Stomach (tissue), 9 donors: ENCODE data around the gene GRHL3. TPM values are rescaled to one million over a fixed set of nuclear protein-coding genes. Genes with fewer than 3 reads are reported as not detected.

Experiments used
- DNase-seq, 2 donors: peaks; one replicate each; pipeline versions ENCODE4 v3.0.0 to v3.0.0-alpha.2; 2013 to 2019
- H3K27ac ChIP-seq, 5 donors: fragments of 200-600 bp in 4 of 5; sonication (generic) in 4 of 5; one replicate each; pipeline ENCODE4 v1.5.1; 2013 to 2019; ENCODE audit warnings: mild to moderate bottlenecking in 1 of 5, moderate library complexity in 1 of 5
- H3K27me3 ChIP-seq, 3 donors: fragments of 200-600 bp; sonication (generic); one replicate each; pipeline ENCODE4 v1.5.1; 2017 to 2019; ENCODE audit warnings: mixed run types in 1 of 3
- H3K36me3 ChIP-seq, 4 donors: fragments of 200-600 bp; sonication (generic); 1 replicate in 3 of 4; 2 replicates in 1 of 4; pipeline ENCODE4 v1.5.1; 2016 to 2019
- H3K4me1 ChIP-seq, 4 donors: fragments of 200-600 bp; sonication (generic); one replicate each; pipeline ENCODE4 v1.5.1; 2016 to 2019
- H3K4me3 ChIP-seq, 4 donors: fragments of 200-600 bp; sonication (generic) in 3 of 4; one replicate each; pipeline ENCODE4 v1.5.1; 2016 to 2019; ENCODE audit warnings: mild to moderate bottlenecking in 1 of 4
- H3K9me3 ChIP-seq, 4 donors: fragments of 200-600 bp; sonication (generic); one replicate each; pipeline ENCODE4 v1.5.1; 2016 to 2019
- EP300 ChIP-seq: sonication (generic); formaldehyde crosslinking; IDR thresholded peaks from one replicate; pipeline ENCODE4 v1.6.1; 2017; ENCODE audit warnings: antibody characterized with exemption
- POLR2A ChIP-seq, 4 donors: fragments of 450-650 bp; IDR thresholded peaks; one replicate each; pipeline ENCODE4 v1.6.1; 2016; ENCODE audit warnings: antibody characterized with exemption in 4 of 4, control low read depth in 2 of 4, mild to moderate bottlenecking in 1 of 4, moderate library complexity in 1 of 4
- POLR2AphosphoS5 ChIP-seq, 3 donors: sonication (generic); formaldehyde crosslinking; IDR thresholded peaks; one replicate each; pipeline ENCODE4 v1.6.1; 2016; ENCODE audit warnings: antibody characterized with exemption in 3 of 3
- WGBS, 5 donors: extraction: QIAGEN DNeasy Blood & Tissue Kit in 3 of 5; methylation state at CpG; one replicate each; pipeline versions ENCODE4 v1.1.5 to v1.1.7; 2013 to 2018; 5-methylcytosine and 5-hydroxymethylcytosine counted together
- intact Hi-C: fragments of 100-400 bp; cut with DNase I; formaldehyde crosslinking; loops from one replicate; pipeline ENCODE4 v1.15.1; 2023; ENCODE audit warnings: low total_unique reads
- polyA plus RNA-seq, 3 donors: library from polyadenylated mRNA; stranded (reverse); fragments of 200-250 nt; gene quantifications; one replicate each; pipeline ENCODE4 v1.2.3, GENCODE V29; 2013
- total RNA-seq, 5 donors: library from RNA; depleted of rRNA; stranded (reverse); fragments of >200 nt; gene quantifications; one replicate each; pipeline versions ENCODE4 v1.1.0 to v1.2.3, GENCODE V29; 2014 to 2016
- TF ChIP-seq, protein P1 (sequence below), 7 experiments: fragments of 450-650 bp in 4 of 7; fragments of 200-600 bp in 3 of 7; sonication (generic) in 3 of 7; IDR thresholded peaks; one replicate each; pipeline ENCODE4 v1.5.1; 2016 to 2019; ENCODE audit warnings: antibody characterized with exemption in 7 of 7, control low read depth in 2 of 7, mild to moderate bottlenecking in 1 of 7
- donor health status: healthy with polysubstance abuse.
- donor health status: Bipolar disorder and iron deficiency.
- donor health status: healthy.

GRHL3 gene
- total and polyA plus RNA-seq, 8 donors: 0.19 to 13.9 (median 0.67) TPM; not detected in 4

DNA sequence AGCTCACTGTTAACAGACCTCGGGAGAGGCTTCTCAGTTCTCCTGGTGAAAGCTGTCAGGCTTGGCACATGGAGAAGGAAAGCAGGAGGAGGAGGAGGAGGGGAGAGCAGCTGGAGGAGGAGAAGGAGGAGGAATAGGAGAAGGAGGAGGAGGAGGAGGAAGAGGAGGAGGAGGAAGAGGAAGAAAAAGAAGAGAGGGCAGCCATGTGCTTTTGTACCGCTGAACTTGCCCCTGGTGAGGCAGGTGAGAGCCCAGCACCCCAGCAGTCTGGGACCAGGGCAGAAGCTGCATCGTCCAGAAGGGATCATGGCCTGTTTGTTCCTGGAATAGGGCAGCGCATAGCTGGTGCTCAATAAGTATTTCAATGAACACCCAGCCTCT lies 21.3 kb upstream of the GRHL3 start:
- DNase-seq: no peak
- no peak overlapping the region for H3K4me3 ChIP-seq
- H3K36me3 ChIP-seq: no peaks in the 10 kb centered on the region
- WGBS, 5 donors: 78 to 83% (median 80%) methylated on average over 4 of the region's 4 CpGs
- intact Hi-C loops: no loop called here
- H3K27me3 ChIP-seq: peaks cover 0 to 7% (median 0%) of the 10 kb centered on the region in 3 donors
- H3K4me1 ChIP-seq: peaks cover 0 to 10% (median 7%) of the 10 kb centered on the region in 4 donors
- H3K9me3 ChIP-seq: no peaks in the 10 kb centered on the region
- H3K27ac ChIP-seq: no peak overlapping the region
- TF ChIP-seq, protein P1, sequence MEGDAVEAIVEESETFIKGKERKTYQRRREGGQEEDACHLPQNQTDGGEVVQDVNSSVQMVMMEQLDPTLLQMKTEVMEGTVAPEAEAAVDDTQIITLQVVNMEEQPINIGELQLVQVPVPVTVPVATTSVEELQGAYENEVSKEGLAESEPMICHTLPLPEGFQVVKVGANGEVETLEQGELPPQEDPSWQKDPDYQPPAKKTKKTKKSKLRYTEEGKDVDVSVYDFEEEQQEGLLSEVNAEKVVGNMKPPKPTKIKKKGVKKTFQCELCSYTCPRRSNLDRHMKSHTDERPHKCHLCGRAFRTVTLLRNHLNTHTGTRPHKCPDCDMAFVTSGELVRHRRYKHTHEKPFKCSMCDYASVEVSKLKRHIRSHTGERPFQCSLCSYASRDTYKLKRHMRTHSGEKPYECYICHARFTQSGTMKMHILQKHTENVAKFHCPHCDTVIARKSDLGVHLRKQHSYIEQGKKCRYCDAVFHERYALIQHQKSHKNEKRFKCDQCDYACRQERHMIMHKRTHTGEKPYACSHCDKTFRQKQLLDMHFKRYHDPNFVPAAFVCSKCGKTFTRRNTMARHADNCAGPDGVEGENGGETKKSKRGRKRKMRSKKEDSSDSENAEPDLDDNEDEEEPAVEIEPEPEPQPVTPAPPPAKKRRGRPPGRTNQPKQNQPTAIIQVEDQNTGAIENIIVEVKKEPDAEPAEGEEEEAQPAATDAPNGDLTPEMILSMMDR (IDR thresholded peaks at IDR 0.05): no peak
- TF ChIP-seq POLR2AphosphoS5 (IDR thresholded peaks at IDR 0.05) (no peak), POLR2A (IDR thresholded peaks at IDR 0.05) (no peak), EP300 (no peak)

DNA sequence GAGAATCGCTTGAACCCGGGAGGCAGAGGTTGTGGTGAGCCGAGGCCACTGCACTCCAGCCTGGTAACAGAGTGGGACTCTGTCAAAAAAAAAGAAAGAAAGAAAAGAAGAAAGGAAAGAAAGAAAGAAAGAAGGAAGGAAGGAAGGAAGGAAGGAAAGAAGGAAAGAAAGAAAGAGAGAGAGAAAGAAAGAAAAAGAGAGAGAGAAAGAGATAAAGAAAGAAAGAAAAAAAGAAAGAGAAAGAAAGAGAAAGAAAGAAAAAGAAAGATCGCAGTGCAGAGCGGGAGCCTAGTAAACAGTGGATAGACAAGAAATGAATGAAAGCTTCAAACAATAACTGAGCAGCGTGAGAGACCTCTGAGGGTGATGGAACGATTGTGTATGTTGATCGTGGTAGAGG lies 20.6 kb upstream of the GRHL3 start:
- Histone ChIP-seq H3K36me3 (no peaks in the 10 kb centered on the region), H3K27ac (no peak overlapping the region), H3K4me3 (no peak overlapping the region), H3K4me1 (peaks cover 0 to 10% (median 6%) of the 10 kb centered on the region in 4 donors), H3K27me3 (peaks cover 0 to 13% (median 0%) of the 10 kb centered on the region in 3 donors), H3K9me3 (no peaks in the 10 kb centered on the region)
- TF ChIP-seq POLR2AphosphoS5 (IDR thresholded peaks at IDR 0.05) (no peak), EP300 (no peak), POLR2A (IDR thresholded peaks at IDR 0.05) (no peak)
- TF ChIP-seq, protein P1 (IDR thresholded peaks at IDR 0.05): no peak
- intact Hi-C loops: no loop called here
- no peak for DNase-seq
- WGBS, 5 donors: 84 to 92% (median 87%) methylated on average over 8 of the region's 8 CpGs

DNA sequence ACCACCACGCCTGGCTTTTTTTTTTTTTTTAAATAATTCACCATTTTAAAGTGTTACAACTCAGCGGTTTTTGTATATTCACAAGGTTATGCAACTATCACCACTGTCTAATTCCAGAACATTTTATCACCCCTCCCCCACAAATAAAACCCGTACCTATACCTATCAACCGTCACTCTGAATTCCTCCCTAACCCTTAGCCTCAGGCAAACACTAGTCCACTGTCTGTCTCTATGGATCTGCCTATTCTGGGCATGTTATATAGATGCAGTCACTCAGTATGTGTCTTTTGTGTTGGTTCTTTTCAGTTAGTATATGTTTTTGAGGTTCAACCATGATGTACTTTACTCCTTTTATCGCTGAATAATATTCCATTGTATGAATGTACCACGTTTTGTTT lies 19.3 kb upstream of the GRHL3 start:
- H3K27me3 ChIP-seq: peaks cover 0 to 20% (median 0%) of the 10 kb centered on the region in 3 donors
- H3K9me3 ChIP-seq: no peaks in the 10 kb centered on the region
- WGBS, 5 donors: 69 to 80% (median 77%) methylated on average over 6 of the region's 6 CpGs
- no peaks in the 10 kb centered on the region for H3K36me3 ChIP-seq
- TF ChIP-seq, protein P1 (IDR thresholded peaks at IDR 0.05): no peak
- no peaks in the 10 kb centered on the region for H3K4me1 ChIP-seq
- H3K4me3 ChIP-seq: no peak overlapping the region
- DNase-seq: no peak
- H3K27ac ChIP-seq: no peak overlapping the region
- intact Hi-C loops: no loop called here

DNA sequence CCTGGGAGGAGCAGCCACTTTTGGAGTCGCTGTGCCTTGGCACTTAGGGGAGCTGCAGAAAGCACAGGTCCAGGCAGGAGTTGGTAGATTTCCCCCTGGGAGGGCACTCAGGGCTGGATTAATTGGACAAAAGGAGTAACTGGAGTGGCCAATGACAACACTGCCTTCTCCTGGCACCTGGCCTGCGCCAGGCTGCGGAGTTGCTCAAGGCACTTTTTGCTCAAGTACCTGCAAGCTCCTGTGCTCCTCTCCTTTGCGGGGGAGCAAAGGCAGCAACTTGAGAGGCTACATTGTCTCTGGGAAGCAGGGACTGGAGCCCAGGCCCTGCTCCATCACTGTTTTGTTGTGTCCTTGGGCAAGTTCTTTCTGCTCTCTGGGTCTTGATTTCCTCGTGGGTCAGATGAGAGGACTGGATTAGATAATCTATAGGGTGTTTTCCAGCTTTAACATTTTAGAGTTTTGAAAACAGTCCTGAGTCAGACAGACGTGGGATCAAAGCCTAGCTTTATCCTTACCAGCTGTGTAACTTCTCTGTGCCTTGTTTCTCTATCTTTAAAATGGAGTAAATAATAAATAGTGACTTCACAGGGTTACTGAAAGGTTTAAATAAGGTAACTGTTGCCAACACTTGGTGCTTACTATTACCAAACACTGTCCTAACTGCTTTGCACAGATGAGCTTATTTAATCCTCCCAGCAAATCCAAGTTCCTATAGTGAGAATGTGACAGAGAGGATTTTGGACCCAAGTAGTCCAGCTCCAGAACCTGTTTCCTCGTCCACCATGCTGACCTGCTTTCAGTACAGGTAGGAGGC lies 18.0 kb upstream of the GRHL3 start:
- Histone ChIP-seq H3K4me3 (no peak overlapping the region), H3K36me3 (no peaks in the 10 kb centered on the region), H3K27ac (no peak overlapping the region), H3K4me1 (no peaks in the 10 kb centered on the region), H3K9me3 (no peaks in the 10 kb centered on the region), H3K27me3 (peaks cover 0 to 20% (median 0%) of the 10 kb centered on the region in 3 donors)
- TF ChIP-seq POLR2AphosphoS5 (IDR thresholded peaks at IDR 0.05): no peak
- intact Hi-C loops: no loop called here
- no peak for DNase-seq
- WGBS, 5 donors: 60 to 70% (median 64%) methylated on average over 7 of the region's 7 CpGs

DNA sequence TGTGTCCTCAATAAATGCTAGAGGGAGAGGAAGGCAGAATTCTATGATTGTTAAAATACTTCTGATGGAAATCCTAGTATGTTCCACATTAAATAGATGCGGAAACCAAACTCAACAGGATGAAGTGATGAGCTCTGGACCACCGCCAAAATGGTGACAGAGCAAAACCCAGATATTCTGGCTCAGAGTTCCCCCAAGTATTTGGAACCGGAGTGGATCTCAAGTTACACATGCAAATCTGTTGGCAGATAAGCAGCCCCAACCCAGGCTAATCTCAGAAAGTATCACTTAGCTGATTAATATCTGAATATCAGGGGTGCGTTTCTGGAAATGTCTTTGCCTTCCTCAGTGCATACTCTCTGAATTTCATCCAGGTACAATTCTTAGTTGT lies 17.4 kb upstream of the GRHL3 start:
- DNase-seq: peak in 1 of 2 donors; percentile 47
- H3K27me3 ChIP-seq: peaks cover 0 to 20% (median 0%) of the 10 kb centered on the region in 3 donors
- intact Hi-C loops: no loop called here
- H3K4me3 ChIP-seq: no peak overlapping the region
- H3K9me3 ChIP-seq: no peaks in the 10 kb centered on the region
- no peak overlapping the region for H3K27ac ChIP-seq
- 46 to 59% (median 53%) methylated on average over 4 of the region's 4 CpGs for WGBS, 5 donors
- TF ChIP-seq, protein P1 (IDR thresholded peaks at IDR 0.05): no peak
- TF ChIP-seq EP300 (no peak), POLR2A (IDR thresholded peaks at IDR 0.05) (no peak), POLR2AphosphoS5 (IDR thresholded peaks at IDR 0.05) (no peak)
- no peaks in the 10 kb centered on the region for H3K4me1 ChIP-seq
- H3K36me3 ChIP-seq: no peaks in the 10 kb centered on the region
